Measurements from ENCODE around the gene IFT43. TPM values are rescaled to one million over a fixed set of nuclear protein-coding genes. Genes with fewer than 3 reads are reported as not detected.
A peak's percentile ranks its signal among the peaks of the same experiment; 100 is the strongest.

The IFT43 gene
- total and polyA plus RNA-seq, 10 of the 15 experiments (the other 5 are each of a cell fraction or from before 2014, with no cell fraction given) = 8.2 to 24.8 (median 14.0) TPM

DNA sequence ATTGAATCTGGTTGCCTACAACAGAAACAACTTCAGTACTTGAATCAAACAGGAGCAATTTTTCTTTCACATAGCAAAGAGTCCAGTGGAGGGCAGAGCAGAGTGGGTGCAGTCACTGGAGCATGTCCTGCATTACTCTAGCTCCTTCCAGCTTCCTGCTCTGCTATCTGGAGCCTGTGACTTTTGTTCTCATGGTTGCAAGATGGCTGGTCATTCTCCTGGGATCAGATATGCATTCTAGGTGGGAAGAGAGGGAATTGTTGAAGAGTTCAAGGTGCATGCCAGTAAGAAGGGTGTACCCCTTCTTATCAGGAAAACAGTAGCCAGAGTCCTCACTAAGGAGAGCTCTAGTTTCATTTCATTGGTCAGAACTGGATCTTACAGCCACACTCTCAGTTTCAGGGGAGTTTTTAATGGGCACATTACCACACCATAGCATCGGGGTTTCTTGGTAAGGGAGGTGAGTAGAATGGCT lies 8.0 kb downstream of the IFT43 start:
- no TSS peak for BruUV-seq (replicated peaks)
- Histone ChIP-seq H4K20me1 (ENCODE audit: control insufficient read depth, insufficient read depth) (no peaks in the 10 kb centered on the region), H3K9ac (ENCODE audit: control insufficient read depth, insufficient read depth, low read length) (no peak overlapping the region), H3K4me2 (ENCODE audit: control insufficient read depth, insufficient read depth) (no peak overlapping the region), H3K36me3 (ENCODE audit: control insufficient read depth in 2 of 2, insufficient read depth in 2 of 2, low read length in 1 of 2) (no peaks in the 10 kb centered on the region), H3K79me2 (ENCODE audit: control insufficient read depth, insufficient read depth, low read length) (no peaks in the 10 kb centered on the region), H3K27ac (ENCODE audit: control insufficient read depth, insufficient read depth) (no peak overlapping the region), H3K9me3 (replicated peaks; ENCODE audit: control insufficient read depth, insufficient read depth, low read length) (no peaks in the 10 kb centered on the region), H2AFZ (ENCODE audit: control insufficient read depth, low read depth, low read length) (no peak overlapping the region), H3K27me3 (replicated peaks in 1 of 2; ENCODE audit: control insufficient read depth in 2 of 2, insufficient read depth in 2 of 2, low read length in 1 of 2) (no peaks in the 10 kb centered on the region), H3K4me3 (no peak overlapping the region), H3K4me1 (ENCODE audit: control insufficient read depth, insufficient read depth, low read length) (peaks cover 11% of the 10 kb centered on the region)
- in situ Hi-C loops (cut with MboI) = no loop called here
- no peak for FAIRE-seq
- POLR2A ChIA-PET = no interaction called here
- intact Hi-C loops (cut with micrococcal nuclease; ENCODE audit: unreplicated experiment) = no loop called here
- SMC1A ChIA-PET (ENCODE audit: uncharacterized antibody, unreplicated experiment) = interaction anchor here (0.9 to 2.6 kb wide), 6 partner anchors 11 to 585 kb away, joined by 3 to 15 read pairs (median 4); no protein-coding TSS in a partner anchor
- ATAC-seq = peak; percentile 98
- RAD21 ChIA-PET (ENCODE audit: unreplicated experiment) = interaction anchor here (1.8 to 2.0 kb wide), 2 partner anchors 87 to 284 kb away, joined by 6 to 7 read pairs; no protein-coding TSS in a partner anchor
- 0% methylated on average over 1 of the region's 1 CpG for WGBS (ENCODE audit: insufficient coverage, insufficient replicate concordance, low lambda C conversion rate, missing lambda C conversion rate)
- CTCF ChIA-PET = interaction anchor here (0.7 to 3.0 kb wide), 10 partner anchors 8 to 394 kb away, joined by 3 to 16 read pairs (median 4); partner anchors contain the start of genes IFT43 and TGFB3
- DNase-seq (ENCODE audit: low read depth, low spot score) = peak; percentile 47
- peak; percentile 47 to 64; a peak in 1 of 4 replicates for TF ChIP-seq IKZF2 (IDR thresholded peaks at IDR 0.05)
- no peak for TF ChIP-seq EGR1 (IDR thresholded peaks at IDR 0.05; ENCODE audit: borderline replicate concordance in 1 of 2, low read depth in 2 of 2, low read length in 2 of 2)
- no peak for TF ChIP-seq EP300 (IDR thresholded peaks at IDR 0.05; ENCODE audit: borderline replicate concordance in 1 of 2, control insufficient read depth in 1 of 2, low read depth in 2 of 2, low read length in 2 of 2)
- no peak for TF ChIP-seq SUZ12 (IDR thresholded peaks at IDR 0.05; ENCODE audit: unreplicated experiment)
- TF ChIP-seq IRF4 (IDR thresholded peaks at IDR 0.05; ENCODE audit: low read depth, low read length) = peak; percentile 52; the same call in 1 of the 2 replicates
- 0 out of 2 replicates have a peak, but pooled peaks have one; percentile 19 for TF ChIP-seq DPF2 (IDR thresholded peaks at IDR 0.05)
- no peak for TF ChIP-seq ATF7 (IDR thresholded peaks at IDR 0.05; ENCODE audit: low read depth)
- no peak for TF ChIP-seq CBX3 (IDR thresholded peaks at IDR 0.05; ENCODE audit: borderline replicate concordance, low read depth)
- peak; percentile 77 for TF ChIP-seq RUNX3 (IDR thresholded peaks at IDR 0.05; ENCODE audit: low read length)
- TF ChIP-seq IRF5 (IDR thresholded peaks at IDR 0.05; ENCODE audit: borderline replicate concordance) = no peak
- TF ChIP-seq, protein P1, sequence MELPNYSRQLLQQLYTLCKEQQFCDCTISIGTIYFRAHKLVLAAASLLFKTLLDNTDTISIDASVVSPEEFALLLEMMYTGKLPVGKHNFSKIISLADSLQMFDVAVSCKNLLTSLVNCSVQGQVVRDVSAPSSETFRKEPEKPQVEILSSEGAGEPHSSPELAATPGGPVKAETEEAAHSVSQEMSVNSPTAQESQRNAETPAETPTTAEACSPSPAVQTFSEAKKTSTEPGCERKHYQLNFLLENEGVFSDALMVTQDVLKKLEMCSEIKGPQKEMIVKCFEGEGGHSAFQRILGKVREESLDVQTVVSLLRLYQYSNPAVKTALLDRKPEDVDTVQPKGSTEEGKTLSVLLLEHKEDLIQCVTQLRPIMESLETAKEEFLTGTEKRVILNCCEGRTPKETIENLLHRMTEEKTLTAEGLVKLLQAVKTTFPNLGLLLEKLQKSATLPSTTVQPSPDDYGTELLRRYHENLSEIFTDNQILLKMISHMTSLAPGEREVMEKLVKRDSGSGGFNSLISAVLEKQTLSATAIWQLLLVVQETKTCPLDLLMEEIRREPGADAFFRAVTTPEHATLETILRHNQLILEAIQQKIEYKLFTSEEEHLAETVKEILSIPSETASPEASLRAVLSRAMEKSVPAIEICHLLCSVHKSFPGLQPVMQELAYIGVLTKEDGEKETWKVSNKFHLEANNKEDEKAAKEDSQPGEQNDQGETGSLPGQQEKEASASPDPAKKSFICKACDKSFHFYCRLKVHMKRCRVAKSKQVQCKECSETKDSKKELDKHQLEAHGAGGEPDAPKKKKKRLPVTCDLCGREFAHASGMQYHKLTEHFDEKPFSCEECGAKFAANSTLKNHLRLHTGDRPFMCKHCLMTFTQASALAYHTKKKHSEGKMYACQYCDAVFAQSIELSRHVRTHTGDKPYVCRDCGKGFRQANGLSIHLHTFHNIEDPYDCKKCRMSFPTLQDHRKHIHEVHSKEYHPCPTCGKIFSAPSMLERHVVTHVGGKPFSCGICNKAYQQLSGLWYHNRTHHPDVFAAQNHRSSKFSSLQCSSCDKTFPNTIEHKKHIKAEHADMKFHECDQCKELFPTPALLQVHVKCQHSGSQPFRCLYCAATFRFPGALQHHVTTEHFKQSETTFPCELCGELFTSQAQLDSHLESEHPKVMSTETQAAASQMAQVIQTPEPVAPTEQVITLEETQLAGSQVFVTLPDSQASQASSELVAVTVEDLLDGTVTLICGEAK (IDR thresholded peaks at IDR 0.05; ENCODE audit: borderline replicate concordance) = no peak
- no peak for TF ChIP-seq BCLAF1 (IDR thresholded peaks at IDR 0.05)
- no peak for TF ChIP-seq NFYB (IDR thresholded peaks at IDR 0.05; ENCODE audit: insufficient read depth, low read depth, low read length)
- no peak for TF ChIP-seq HDAC2 (IDR thresholded peaks at IDR 0.05)
- TF ChIP-seq KAT2A (conservative IDR thresholded peaks at IDR 0.05; ENCODE audit: control insufficient read depth, low read depth, low read length) = no peak
- no peak for TF ChIP-seq LARP7 (IDR thresholded peaks at IDR 0.05)
- no peak for TF ChIP-seq KLF5 (IDR thresholded peaks at IDR 0.05; ENCODE audit: partially characterized antibody)
